Raji (cell line): ENCODE measurements around the gene TTC33.

Source experiments
- POLR2A ChIP-seq: IDR thresholded peaks from 2 replicates; pipeline ENCODE4 v1.6.1; 2011; ENCODE audit warnings: low read depth, low read length, control low read depth; ENCODE audit not compliant: insufficient read depth

The TTC33 gene

DNA sequence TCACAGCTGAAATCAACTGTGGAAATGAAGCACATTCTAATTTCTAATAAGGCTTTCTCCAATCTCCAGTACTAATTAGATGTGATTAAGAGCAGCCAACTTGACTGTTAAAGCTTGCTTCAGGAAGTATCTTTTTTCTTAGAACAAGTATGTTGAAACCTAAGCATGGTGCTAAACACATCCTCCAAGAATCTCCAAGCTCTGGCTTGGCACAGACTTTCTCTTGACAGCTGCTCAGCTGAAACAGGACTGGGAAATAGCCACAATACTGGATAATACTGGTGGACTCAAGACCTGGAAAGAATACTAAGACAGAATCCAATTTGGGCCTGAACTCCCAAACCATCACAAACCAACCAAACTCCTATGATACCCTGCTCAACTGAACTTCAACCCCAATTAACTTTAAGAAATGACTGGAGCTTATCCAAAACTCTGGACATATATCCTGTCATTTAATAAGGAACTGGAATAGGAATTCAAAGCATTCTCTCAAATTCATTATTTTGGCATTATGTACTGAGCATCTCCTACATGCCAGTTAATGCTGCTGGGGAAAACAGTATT lies 26.2 kb upstream of the TTC33 start:
- no peak for TF ChIP-seq POLR2A

DNA sequence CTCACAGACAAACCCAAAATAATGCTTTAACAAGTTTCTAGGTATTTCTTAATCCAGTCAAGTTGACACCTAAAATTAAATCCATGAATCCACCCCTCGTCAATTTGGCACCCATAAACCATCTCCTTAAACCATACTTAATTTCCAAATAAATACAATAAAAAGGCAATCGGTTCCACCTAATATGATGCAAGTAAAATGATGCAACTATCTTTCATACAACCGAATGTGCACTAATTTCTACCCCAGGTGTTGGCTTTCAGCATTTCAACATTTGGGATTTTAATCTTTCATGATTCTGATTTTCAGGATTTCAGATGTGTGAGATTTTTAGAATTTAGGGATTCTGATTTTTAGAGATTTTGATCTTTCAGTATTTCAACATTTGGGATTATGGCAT lies 25.1 kb upstream of the TTC33 start:
- TF ChIP-seq POLR2A = no peak

DNA sequence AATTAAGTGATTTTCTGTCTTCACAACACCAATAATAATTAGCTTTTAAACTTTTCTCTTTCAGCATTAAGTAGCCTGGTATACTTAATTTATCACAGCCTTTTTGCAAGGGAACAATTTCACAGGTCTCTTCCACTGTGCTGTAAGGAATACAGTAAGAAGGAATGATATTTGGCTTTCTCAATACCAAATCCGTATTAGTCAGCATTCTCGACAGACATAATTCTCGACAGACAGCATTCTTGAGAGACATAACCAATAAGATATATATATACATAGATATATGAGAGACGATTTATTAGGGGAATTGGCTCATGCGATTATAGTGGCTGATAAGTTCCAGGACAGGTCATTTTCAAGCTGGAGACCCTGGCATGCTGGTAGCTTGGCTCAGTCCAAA lies 24.4 kb upstream of the TTC33 start:
- TF ChIP-seq POLR2A = no peak

- TF ChIP-seq POLR2A = no peak
Observed at GRCh38 chr5:40779561-40779960, 23.8 kb upstream of the TTC33 start.

GRCh38 chr5:40778133-40778532 lies 22.4 kb upstream of the TTC33 start:
- TF ChIP-seq POLR2A = no peak

DNA sequence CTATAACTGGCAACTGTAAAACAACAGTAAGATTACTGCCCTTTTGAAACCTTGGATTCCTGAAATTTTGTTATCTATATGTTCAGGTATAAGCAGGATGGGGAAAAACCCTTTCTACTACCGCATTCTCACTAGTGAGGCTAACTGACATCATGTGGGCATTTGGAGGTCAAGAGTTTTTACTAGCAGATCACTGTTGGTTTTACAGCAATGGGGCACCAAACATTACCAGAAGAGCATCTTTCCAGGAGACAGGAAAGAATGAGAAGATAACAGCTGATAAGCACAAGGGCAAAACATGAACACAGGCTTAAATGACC lies 20.9 kb upstream of the TTC33 start:
- TF ChIP-seq POLR2A = no peak

DNA sequence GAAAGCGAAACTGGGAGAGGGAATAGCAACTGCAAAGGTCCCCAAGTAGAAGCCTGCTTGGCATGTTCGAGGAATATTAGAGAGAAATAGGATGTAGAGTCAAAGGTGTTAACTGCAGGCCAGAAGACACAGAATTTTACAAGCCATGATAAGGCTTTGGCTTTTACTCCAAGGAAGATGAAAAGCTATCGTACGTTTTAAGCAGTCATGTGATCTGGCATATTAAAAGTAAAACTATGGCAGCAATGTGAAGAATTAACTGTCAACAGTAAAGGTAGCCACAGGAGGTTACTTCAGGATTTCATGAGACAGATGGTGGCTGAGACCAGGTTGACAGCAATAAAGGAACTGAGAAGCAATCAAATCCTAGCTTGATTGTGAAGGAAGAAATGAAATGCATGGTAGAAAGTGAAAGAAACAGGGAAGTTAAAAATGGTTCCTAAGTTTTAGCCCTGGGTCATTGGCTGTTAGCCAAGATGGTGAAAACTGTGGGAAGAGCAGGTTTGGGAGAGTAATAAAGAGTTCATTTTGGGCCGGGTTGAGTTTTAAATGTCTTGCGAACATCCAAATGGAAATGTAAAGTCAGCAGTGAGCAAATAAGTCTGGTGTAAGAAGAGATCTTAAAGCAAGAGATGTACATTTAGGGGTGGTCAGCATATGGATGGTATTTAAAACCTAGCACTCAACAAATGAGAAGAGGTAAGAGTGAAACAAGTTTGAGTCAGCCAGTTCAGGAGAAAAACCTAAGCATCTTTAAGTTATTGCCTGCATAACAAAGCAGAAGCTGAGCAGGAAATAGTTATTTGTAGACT lies 20.3 kb upstream of the TTC33 start:
- no peak for TF ChIP-seq POLR2A

DNA sequence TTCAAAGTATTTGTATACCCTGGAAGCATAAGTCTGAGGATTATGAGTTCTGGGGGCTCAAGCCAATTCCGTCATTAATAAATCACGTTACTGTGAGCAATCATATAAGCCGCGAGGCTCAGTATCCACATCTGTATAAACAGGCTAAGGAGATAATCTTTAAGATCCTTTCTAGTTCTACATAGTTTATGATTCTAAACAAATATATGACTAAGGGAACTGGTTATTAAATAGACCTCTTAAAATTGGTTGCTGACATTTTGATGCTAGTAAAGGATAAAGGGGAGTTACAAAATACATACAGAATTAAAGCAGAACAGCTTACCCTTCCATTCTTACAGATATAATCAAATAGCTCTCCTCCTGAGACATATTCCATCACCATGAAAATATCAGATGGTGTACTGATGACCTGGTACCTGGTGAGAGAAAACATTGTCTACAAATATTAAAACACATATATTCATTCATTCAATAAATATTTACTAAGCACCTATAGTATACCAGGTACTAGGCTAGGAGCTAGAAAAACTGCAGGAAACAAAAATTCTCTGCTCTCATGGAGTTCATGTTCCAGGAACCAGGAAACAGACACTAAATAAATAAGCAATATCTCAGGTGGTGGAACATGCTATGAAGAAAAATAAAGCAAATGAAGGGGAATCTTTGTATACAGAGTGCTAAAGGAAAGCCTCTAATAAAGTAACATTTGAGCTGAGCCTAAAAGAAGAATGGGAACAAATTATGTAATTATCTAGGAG lies 19.5 kb upstream of the TTC33 start:
- no peak for TF ChIP-seq POLR2A

DNA sequence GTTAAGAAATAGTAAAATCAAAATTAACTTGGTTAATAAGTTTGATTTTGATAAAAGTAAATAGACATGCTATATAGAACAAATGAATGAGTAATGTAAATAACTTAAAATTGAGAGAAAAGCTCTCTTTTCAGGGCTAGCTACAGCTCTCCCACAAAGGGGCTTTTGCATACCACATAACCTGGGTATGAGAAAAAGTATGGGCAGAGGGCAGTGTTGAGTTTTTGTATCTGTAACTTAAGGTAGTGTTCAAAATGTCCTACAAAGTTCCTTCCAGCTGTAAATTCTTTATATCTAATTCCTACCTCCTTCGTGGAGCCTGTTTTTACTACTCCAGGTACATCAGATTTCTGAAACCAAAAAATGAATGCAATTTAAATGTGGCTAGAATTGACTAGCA lies 18.9 kb upstream of the TTC33 start:
- TF ChIP-seq POLR2A = no peak

DNA sequence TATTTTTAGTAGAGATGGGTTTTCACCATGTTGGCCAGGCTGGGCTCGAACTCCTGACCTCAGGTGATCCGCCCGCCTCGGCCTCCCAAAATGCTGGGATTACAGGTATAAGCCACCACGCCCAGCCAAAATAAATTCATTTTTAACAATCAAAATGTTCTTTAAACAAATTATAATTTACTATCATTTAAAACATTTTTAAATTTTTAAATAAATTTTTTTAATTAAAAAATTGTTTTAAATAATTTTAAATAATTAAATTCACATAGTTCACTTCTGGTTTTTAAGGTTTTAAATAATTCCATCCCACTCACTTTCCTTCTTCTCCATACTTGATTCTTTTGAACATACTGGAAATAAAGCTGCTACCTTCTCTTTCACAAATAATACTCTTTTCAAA lies 15.0 kb upstream of the TTC33 start:
- TF ChIP-seq POLR2A = no peak

- TF ChIP-seq POLR2A = no peak
Observed at GRCh38 chr5:40762705-40763104, 6.9 kb upstream of the TTC33 start.

GRCh38 chr5:40757400-40757799 lies 1.6 kb upstream of the TTC33 start:
- TF ChIP-seq POLR2A = no peak

- TF ChIP-seq POLR2A = peak; percentile 43; the same call in 1 of the 2 replicates
Observed at GRCh38 chr5:40755093-40755406, 711 bp downstream of the TTC33 start.

DNA sequence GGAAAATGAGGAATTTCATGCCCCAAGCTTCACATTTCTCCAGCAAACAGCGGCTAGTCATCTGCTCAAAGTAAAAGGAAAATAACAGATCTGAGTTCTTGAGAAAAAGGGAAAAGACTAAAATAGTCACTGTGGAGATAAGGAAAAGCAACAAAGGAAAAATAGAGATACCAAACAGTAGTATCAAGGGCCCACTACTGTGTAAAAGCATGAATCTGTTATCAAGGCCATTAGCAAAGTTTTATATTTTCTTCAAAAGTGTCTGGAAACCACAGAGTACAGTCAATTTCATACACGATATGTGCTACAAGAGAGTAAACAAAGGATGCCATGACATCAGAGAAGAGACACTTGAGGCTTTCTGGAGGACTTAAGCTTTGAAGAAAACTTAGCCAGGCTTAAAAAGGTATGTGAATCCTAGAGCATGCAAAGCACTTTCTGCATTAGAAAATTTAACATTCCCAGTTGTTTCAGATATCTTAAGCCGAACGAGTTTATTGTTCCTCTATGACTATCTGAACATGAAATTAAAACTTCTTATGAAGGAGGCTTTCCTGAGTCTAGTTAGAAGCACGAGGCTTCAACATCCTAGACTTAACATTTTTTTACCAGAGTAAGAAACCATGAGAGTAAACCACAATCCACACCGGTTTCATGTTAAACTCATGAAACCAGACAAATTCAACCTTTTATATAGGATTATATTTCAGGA lies 1.2 kb downstream of the TTC33 start:
- TF ChIP-seq POLR2A = no peak

- TF ChIP-seq POLR2A = no peak
Observed at GRCh38 chr5:40746703-40747102, 9.1 kb downstream of the TTC33 start.

DNA sequence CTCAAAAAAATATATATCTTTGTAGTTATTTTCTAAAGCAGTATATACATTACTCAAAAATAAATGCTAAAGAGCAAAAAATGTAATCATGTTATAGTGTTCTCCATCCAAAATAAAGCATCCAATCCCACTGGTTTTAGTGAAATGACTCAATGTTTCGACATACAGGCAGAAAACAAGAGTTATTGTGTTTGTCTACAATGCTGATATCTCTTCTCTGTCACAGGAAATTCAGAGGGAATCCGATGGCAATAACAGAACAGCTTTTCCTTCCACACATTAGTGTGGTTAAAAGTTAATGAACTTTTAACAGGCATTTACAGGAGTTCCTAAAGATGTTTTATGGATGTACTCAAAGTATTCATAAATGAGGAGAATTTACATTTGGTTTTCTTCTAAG lies 12.0 kb downstream of the TTC33 start:
- no peak for TF ChIP-seq POLR2A
